HepG2 (cell line): Measurements from ENCODE around the gene PLCG1. TPM values are rescaled to one million over a fixed set of nuclear protein-coding genes. Genes with fewer than 3 reads are reported as not detected.
A peak's percentile ranks its signal among the peaks of the same experiment; 100 is the strongest.

Source experiments
- ATAC-seq: fragments of 200-7000 bp; cut with Tn5 transposase; 3 replicates; pipeline ENCODE4 v1.9.1; 2020; ENCODE audit warnings: mild to moderate bottlenecking, moderate library complexity
- BruUV-seq: library from RNA; stranded (reverse); fragments of 400-500 nt; replicated peaks from 2 replicates; lab custom pipeline; 2021; lab: Mats Ljungman, UMichigan
- CTCF ChIA-PET: fragments of 300-600 bp; formaldehyde crosslinking; extraction: SDS; loops from one replicate; lab custom pipeline; 2021; ENCODE audit warnings: low total read pairs, inconsistent platforms, low intra/inter-chr PET ratio; lab: Yijun Ruan, JAX
- POLR2A ChIA-PET: fragments of 350-600 bp; sonication (Branson Sonifier 250); formaldehyde crosslinking; loops from one replicate; lab custom pipeline; 2020; ENCODE audit warnings: antibody characterized with exemption, inconsistent platforms; lab: Yijun Ruan, JAX
- DNase-seq: peaks from one replicate; pipeline ENCODE4 v3.0.0-alpha.2; 2015; ENCODE audit warnings: low spot score
- FAIRE-seq: peaks from 3 replicates; lab custom pipeline; 2011; peaks lifted over from hg19 to GRCh38; lab: Jason Lieb, UNC
- H2AFZ ChIP-seq: one replicate; pipeline ENCODE4 v1.6.1; 2011; ENCODE audit warnings: low read length, inconsistent platforms
- H3K27ac ChIP-seq: fragments of 300-600 bp; 3 replicates; pipeline ENCODE4 v1.8.0; 2011; ENCODE audit warnings: mixed run types, mild to moderate bottlenecking, mixed read lengths, low read length, inconsistent platforms; ENCODE audit not compliant: insufficient read depth; ENCODE audit errors: extremely low read length
- H3K27me3 ChIP-seq, 2 experiments: fragments of 200-600 bp in 1 of 2; 2 replicates in 1 of 2; 3 replicates in 1 of 2; pipeline versions ENCODE4 v1.6.0 to v1.8.0; 2011; ENCODE audit warnings: low read length in 2 of 2, mild to moderate bottlenecking in 2 of 2, moderate library complexity in 2 of 2, inconsistent platforms in 1 of 2; ENCODE audit not compliant: insufficient read depth in 2 of 2, control insufficient read depth in 1 of 2
- H3K36me3 ChIP-seq, 2 experiments: fragments of 200-600 bp in 1 of 2; replicated peaks in 1 of 2; 2 replicates in 1 of 2; 3 replicates in 1 of 2; pipeline versions ENCODE4 v1.5.1 to v1.8.0; 2011; ENCODE audit warnings: low read length in 2 of 2, inconsistent platforms in 1 of 2; ENCODE audit not compliant: insufficient read depth in 2 of 2, control insufficient read depth in 1 of 2
- H3K4me1 ChIP-seq: 2 replicates; pipeline ENCODE4 v1.5.1; 2012; ENCODE audit warnings: low read length, inconsistent platforms; ENCODE audit not compliant: insufficient read depth
- H3K4me2 ChIP-seq: 2 replicates; pipeline ENCODE4 v1.6.0; 2011; ENCODE audit warnings: low read depth, low read length, inconsistent platforms
- H3K4me3 ChIP-seq, 3 experiments: fragments of 200-600 bp in 1 of 3; sonication (generic), shearing (Covaris generic) in 1 of 3; replicated peaks in 1 of 3; 2 replicates each; pipeline ENCODE4 v1.5.1; 2011 to 2016; ENCODE audit warnings: low read length in 3 of 3, inconsistent platforms in 2 of 3, low read depth in 2 of 3, mild to moderate bottlenecking in 2 of 3, control low read depth in 1 of 3, mixed read lengths in 1 of 3; ENCODE audit not compliant: insufficient read depth in 1 of 3
- H3K79me2 ChIP-seq: one replicate; pipeline ENCODE4 v1.6.1; 2011; ENCODE audit warnings: low read length, inconsistent platforms; ENCODE audit not compliant: insufficient read depth
- H3K9ac ChIP-seq: 2 replicates; pipeline ENCODE4 v1.6.0; 2011; ENCODE audit warnings: mild to moderate bottlenecking, low read depth, low read length, inconsistent platforms; ENCODE audit not compliant: insufficient read depth
- H3K9me3 ChIP-seq: 2 replicates; pipeline ENCODE4 v1.5.1; 2012; ENCODE audit warnings: mild to moderate bottlenecking, low read length
- H4K20me1 ChIP-seq: 2 replicates; pipeline ENCODE4 v1.6.0; 2011; ENCODE audit warnings: inconsistent platforms, mild to moderate bottlenecking, low read length, moderate library complexity; ENCODE audit not compliant: insufficient read depth
- BRCA1 ChIP-seq: sonication (generic); formaldehyde crosslinking; IDR thresholded peaks from 2 replicates; pipeline ENCODE4 v1.4.0; 2020; ENCODE audit warnings: missing genetic modification reagents
- CCAR2 ChIP-seq: fragments of 200-400 bp; formaldehyde crosslinking; optimal IDR thresholded peaks from 2 replicates; pipeline ENCODE3; 2018; ENCODE audit warnings: low read depth, mild to moderate bottlenecking, low read length, moderate library complexity
- FOSL2 ChIP-seq: sonication (generic); formaldehyde crosslinking; IDR thresholded peaks from 2 replicates; pipeline ENCODE4 v1.4.0; 2020; ENCODE audit warnings: missing genetic modification reagents
- HIC2 ChIP-seq: sonication (generic); formaldehyde crosslinking; IDR thresholded peaks from 2 replicates; pipeline ENCODE4 v1.9.0; 2022; ENCODE audit warnings: low read depth, missing genetic modification reagents
- HNRNPL ChIP-seq: fragments of 200-400 bp; formaldehyde crosslinking; IDR thresholded peaks from 2 replicates; pipeline ENCODE4 v1.6.1; 2017; ENCODE audit warnings: mild to moderate bottlenecking, low read depth, low read length
- KDM1A ChIP-seq: IDR thresholded peaks from 2 replicates; pipeline ENCODE4 v1.6.1; 2016; ENCODE audit warnings: missing compliant biosample characterization
- KDM5A ChIP-seq: fragments of 200-600 bp; sonication (generic); IDR thresholded peaks from 2 replicates; pipeline ENCODE4 v1.7.0; 2018; ENCODE audit warnings: antibody characterized with exemption, mild to moderate bottlenecking, low read length, borderline replicate concordance
- PHF5A ChIP-seq: IDR thresholded peaks from one replicate; pipeline ENCODE4 v1.6.1; 2018; ENCODE audit warnings: low read depth, missing genetic modification reagents; ENCODE audit not compliant: unreplicated experiment
- RBM22 ChIP-seq: fragments of 200-400 bp; formaldehyde crosslinking; optimal IDR thresholded peaks from 2 replicates; pipeline ENCODE3; 2017; ENCODE audit warnings: mild to moderate bottlenecking, low read length, moderate library complexity
- TAF1 ChIP-seq: sonication (generic); formaldehyde crosslinking; IDR thresholded peaks from 2 replicates; pipeline ENCODE4 v1.4.0; 2020; ENCODE audit warnings: missing genetic modification reagents
- XRCC5 ChIP-seq: fragments of 200-400 bp; formaldehyde crosslinking; optimal IDR thresholded peaks from 2 replicates; pipeline ENCODE3; 2017; ENCODE audit warnings: mild to moderate bottlenecking, low read length
- ZC3H4 ChIP-seq: sonication (generic); formaldehyde crosslinking; IDR thresholded peaks from 2 replicates; pipeline ENCODE4 v1.4.0; 2020; ENCODE audit warnings: missing genetic modification reagents, borderline replicate concordance
- ZFP36L1 ChIP-seq: sonication (generic); formaldehyde crosslinking; IDR thresholded peaks from 2 replicates; pipeline ENCODE4 v1.8.0; 2022; ENCODE audit warnings: mild to moderate bottlenecking, missing genetic modification reagents, moderate library complexity
- ZNF260 ChIP-seq: sonication (generic); formaldehyde crosslinking; IDR thresholded peaks from 2 replicates; pipeline ENCODE4 v1.4.0; 2020; ENCODE audit warnings: missing genetic modification reagents, low read depth, mild to moderate bottlenecking, borderline replicate concordance
- ZNF772 ChIP-seq: sonication (generic); formaldehyde crosslinking; IDR thresholded peaks from 2 replicates; pipeline ENCODE4 v1.5.0; 2020; ENCODE audit warnings: mild to moderate bottlenecking, missing genetic modification reagents
- WGBS: methylation state at CpG from one replicate; pipeline ENCODE4 v1.1.6; 2017; ENCODE audit warnings: low lambda C conversion rate; 5-methylcytosine and 5-hydroxymethylcytosine counted together
- in situ Hi-C: cut with HindIII; loops from 2 replicates; pipeline ENCODE4 v1.10.0; 2017; ENCODE audit warnings: low pct_unique_long_range_greater_than_20kb; ENCODE audit not compliant: extremely low pct_ligation_motif_present
- intact Hi-C: fragments of 100-400 bp; cut with micrococcal nuclease; formaldehyde crosslinking; loops from one replicate; pipeline ENCODE4 v1.10.0; 2022; ENCODE audit not compliant: unreplicated experiment
- polyA plus RNA-seq, 8 experiments: library from polyadenylated mRNA; depleted of rRNA in 3 of 8; stranded (reverse) in 7 of 8; unstranded in 1 of 8; fragments of >200 nt; fragmentation: Illumina TruSeq in 4 of 8; extraction: Trizol in 4 of 8; gene quantifications; 2 replicates each; pipeline versions ENCODE4 v1.2.1 to v1.2.3, GENCODE V29; 2011 to 2016; ENCODE audit warnings: low read depth in 4 of 8, missing spikeins in 1 of 8, mixed read lengths in 1 of 8; ENCODE audit not compliant: insufficient read depth in 1 of 8
- total RNA-seq, 5 experiments: library from RNA; depleted of rRNA; stranded (reverse); fragments of >200 nt; fragmentation: Illumina TruSeq; extraction: Trizol; gene quantifications; 2 replicates each; pipeline ENCODE4 v1.2.3, GENCODE V29; 2016; ENCODE audit warnings: low read depth in 1 of 5
- TF ChIP-seq, protein P1 (sequence below): fragments of 450-650 bp; IDR thresholded peaks from 2 replicates; pipeline ENCODE4 v1.6.1; 2016
- TF ChIP-seq, protein P2 (sequence below): sonication (generic); formaldehyde crosslinking; conservative IDR thresholded peaks from 2 replicates; pipeline ENCODE4 v1.8.0; 2022; ENCODE audit warnings: mild to moderate bottlenecking, moderate library complexity, missing genetic modification reagents

Gene PLCG1
- total and polyA plus RNA-seq, 2 of the 13 experiments (the other 11 are each of a cell fraction or from before 2014, with no cell fraction given): 85.3 to 158 TPM

- Histone ChIP-seq H2AFZ (no peak overlapping the region), H3K4me3 (no peak overlapping the region), H3K27me3 (no peaks in the 10 kb centered on the region), H4K20me1 (no peaks in the 10 kb centered on the region), H3K4me1 (peaks cover 18% of the 10 kb centered on the region), H3K9ac (no peak overlapping the region), H3K27ac (no peak overlapping the region), H3K79me2 (no peaks in the 10 kb centered on the region), H3K9me3 (no peaks in the 10 kb centered on the region), H3K36me3 (peaks cover 49 to 81% of the 10 kb centered on the region in 2 experiments), H3K4me2 (no peak overlapping the region)
- in situ Hi-C loops: no loop called here
- BruUV-seq: no TSS peak
- FAIRE-seq (no peak), ATAC-seq (peak; percentile 13; the same call in 2 of the 3 replicates), DNase-seq (peak; percentile 52)
- POLR2A ChIA-PET: no interaction called here
- WGBS: 88% methylated on average over 7 of the region's 7 CpGs
- intact Hi-C loops: no loop called here
- CTCF ChIA-PET: no interaction called here
- TF ChIP-seq KDM1A (CRISPR knock-in tag) (no peak), FOSL2 (CRISPR knock-in tag) (peak; percentile 19; the same call in 1 of the 2 replicates), HIC2 (CRISPR knock-in tag) (peak; percentile 42; the same call in 1 of the 2 replicates), TAF1 (CRISPR knock-in tag) (no peak), ZNF260 (CRISPR knock-in tag) (no peak), PHF5A (no peak), HNRNPL (peak; percentile 92), ZNF772 (no peak), XRCC5 (peak; percentile 51), CCAR2 (peak; percentile 17), ZC3H4 (no peak), KDM5A (no peak), RBM22 (peak; percentile 91), ZFP36L1 (CRISPR knock-in tag) (no peak), BRCA1 (CRISPR knock-in tag) (no peak)
- TF ChIP-seq, protein P1, sequence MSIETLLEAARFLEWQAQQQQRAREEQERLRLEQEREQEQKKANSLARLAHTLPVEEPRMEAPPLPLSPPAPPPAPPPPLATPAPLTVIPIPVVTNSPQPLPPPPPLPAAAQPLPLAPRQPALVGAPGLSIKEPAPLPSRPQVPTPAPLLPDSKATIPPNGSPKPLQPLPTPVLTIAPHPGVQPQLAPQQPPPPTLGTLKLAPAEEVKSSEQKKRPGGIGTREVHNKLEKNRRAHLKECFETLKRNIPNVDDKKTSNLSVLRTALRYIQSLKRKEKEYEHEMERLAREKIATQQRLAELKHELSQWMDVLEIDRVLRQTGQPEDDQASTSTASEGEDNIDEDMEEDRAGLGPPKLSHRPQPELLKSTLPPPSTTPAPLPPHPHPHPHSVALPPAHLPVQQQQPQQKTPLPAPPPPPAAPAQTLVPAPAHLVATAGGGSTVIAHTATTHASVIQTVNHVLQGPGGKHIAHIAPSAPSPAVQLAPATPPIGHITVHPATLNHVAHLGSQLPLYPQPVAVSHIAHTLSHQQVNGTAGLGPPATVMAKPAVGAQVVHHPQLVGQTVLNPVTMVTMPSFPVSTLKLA: no peak
- TF ChIP-seq, protein P2, sequence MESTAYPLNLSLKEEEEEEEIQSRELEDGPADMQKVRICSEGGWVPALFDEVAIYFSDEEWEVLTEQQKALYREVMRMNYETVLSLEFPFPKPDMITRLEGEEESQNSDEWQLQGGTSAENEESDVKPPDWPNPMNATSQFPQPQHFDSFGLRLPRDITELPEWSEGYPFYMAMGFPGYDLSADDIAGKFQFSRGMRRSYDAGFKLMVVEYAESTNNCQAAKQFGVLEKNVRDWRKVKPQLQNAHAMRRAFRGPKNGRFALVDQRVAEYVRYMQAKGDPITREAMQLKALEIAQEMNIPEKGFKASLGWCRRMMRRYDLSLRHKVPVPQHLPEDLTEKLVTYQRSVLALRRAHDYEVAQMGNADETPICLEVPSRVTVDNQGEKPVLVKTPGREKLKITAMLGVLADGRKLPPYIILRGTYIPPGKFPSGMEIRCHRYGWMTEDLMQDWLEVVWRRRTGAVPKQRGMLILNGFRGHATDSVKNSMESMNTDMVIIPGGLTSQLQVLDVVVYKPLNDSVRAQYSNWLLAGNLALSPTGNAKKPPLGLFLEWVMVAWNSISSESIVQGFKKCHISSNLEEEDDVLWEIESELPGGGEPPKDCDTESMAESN (CRISPR knock-in tag): no peak
Observed at GRCh38 chr20:41119614-41120561, 17.5 kb upstream of the PLCG1 start.
